ENCODE results near the gene CLRN2.

Gene CLRN2, protein sequence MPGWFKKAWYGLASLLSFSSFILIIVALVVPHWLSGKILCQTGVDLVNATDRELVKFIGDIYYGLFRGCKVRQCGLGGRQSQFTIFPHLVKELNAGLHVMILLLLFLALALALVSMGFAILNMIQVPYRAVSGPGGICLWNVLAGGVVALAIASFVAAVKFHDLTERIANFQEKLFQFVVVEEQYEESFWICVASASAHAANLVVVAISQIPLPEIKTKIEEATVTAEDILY

DNA sequence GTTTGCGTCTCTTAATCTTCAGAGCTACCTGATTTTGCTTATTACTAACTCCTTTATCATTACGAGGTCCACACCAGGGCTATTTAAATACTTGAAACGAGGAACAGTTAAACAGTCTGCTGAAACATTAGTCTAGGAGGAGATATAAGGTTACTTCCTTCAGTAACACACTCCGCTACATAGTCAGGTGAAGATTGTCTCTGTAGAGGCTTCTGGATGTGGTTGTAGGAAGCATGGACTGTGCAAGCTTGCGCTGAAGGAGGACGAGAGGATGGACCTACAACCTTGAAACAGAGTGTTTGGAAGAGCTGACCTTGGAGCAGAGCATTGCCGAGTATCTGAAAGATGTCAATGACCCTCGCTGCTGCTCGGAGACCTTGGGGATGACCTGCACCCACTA lies at the start of gene CLRN2:
CLRN2 (plus strand) TSS at position 301 of the 400 bp plus-strand sequence. CDS start 102 bp downstream, outside the sequence.
- H3K27ac ChIP-seq, result no peak within 1 kb of the TSS
- TF ChIP-seq, protein P1, sequence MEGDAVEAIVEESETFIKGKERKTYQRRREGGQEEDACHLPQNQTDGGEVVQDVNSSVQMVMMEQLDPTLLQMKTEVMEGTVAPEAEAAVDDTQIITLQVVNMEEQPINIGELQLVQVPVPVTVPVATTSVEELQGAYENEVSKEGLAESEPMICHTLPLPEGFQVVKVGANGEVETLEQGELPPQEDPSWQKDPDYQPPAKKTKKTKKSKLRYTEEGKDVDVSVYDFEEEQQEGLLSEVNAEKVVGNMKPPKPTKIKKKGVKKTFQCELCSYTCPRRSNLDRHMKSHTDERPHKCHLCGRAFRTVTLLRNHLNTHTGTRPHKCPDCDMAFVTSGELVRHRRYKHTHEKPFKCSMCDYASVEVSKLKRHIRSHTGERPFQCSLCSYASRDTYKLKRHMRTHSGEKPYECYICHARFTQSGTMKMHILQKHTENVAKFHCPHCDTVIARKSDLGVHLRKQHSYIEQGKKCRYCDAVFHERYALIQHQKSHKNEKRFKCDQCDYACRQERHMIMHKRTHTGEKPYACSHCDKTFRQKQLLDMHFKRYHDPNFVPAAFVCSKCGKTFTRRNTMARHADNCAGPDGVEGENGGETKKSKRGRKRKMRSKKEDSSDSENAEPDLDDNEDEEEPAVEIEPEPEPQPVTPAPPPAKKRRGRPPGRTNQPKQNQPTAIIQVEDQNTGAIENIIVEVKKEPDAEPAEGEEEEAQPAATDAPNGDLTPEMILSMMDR (conservative IDR thresholded peaks at IDR 0.05), result no peak
- no peak for TF ChIP-seq ZFX (IDR thresholded peaks at IDR 0.05)

DNA sequence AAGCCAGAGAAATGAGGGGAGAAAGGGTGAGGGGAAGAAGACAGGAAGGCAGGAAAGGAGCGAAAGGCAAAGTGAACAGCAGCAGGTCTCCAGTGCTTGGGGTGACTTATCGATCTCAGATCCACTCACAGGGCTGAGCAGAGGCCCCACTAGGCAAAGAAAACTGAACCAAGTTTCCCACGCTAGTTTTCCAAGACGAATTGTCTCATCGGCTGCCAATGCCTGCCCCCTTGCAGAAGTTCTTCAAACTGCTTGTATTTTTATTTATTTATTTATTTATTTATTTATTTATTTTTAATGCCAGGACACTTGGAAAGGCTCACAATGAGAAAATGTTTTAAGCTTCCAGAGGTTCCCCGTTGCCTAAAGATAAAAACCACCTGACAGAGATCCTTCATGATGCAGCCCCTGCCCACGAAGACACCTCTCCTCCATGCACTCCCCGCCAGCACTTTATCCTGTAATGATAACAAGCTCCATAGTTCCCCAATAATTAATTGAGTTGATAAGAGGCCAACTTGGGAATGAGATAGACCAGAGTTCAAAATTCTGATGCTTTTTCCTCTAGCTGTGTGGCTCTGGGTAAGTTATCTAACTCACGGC lies 46.2 kb upstream of the CLRN2 start:
- H3K27ac ChIP-seq, result no peak overlapping the region
- no peak for TF ChIP-seq ZFX (IDR thresholded peaks at IDR 0.05)
- TF ChIP-seq, protein P1 (conservative IDR thresholded peaks at IDR 0.05), result peak; percentile 57

DNA sequence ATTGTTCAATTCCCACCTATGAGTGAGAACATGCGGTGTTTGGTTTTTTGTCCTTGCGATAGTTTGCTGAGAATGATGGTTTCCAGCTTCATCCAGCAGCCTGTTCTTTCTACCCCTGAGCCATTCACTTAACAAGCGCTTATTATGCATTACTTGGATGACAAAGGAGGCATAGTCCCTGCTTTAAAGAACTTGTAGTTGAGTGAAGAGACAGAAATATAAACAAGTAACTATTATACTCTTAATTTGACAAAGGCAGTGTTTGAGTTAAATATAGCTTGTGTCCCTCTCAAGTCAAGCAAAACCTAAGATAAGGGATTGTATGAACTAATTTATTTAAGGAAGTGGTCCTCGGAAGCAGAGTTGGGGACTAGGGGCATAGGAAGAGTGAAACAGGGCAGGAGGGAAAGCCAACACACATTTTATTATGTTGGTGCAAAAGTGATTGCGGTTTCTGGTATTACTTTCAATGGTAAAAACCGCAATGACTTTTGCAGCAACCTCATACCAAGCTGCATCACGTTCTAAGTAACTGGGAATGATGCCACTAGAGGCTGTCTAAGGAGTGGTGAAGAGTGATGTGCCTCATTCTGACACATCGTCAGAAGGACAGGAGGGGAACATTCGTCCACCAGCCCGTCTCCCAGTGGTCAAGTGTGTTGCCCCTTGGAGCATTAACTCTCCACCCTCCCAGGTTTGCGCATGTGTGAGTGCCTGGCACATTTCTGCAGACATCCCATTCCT lies 44.9 kb upstream of the CLRN2 start:
- TF ChIP-seq, protein P1 (conservative IDR thresholded peaks at IDR 0.05), result no peak
- no peak for TF ChIP-seq ZFX (IDR thresholded peaks at IDR 0.05)
- H3K27ac ChIP-seq, result no peak overlapping the region

DNA sequence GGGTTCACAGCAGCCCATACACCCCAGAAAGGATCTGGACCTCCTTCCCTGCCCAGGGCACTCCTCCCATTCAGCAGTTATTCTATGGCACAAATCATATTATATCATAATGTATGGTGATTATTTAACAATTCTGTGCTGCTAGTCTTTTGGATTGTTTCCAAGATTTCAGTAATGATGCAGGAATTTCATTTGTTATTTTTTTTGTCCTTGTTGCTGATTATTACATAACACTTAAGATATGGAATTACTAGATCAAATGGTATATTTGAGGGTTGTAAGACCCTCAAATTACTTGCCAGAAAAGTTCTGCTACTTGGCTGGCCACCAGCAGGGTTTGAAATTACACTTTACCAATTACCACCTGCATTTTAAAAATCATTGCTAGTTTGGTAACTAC lies 39.5 kb upstream of the CLRN2 start:
- H3K27ac ChIP-seq, result no peak overlapping the region
- no peak for TF ChIP-seq ZFX (IDR thresholded peaks at IDR 0.05)
- TF ChIP-seq, protein P1 (conservative IDR thresholded peaks at IDR 0.05), result no peak

DNA sequence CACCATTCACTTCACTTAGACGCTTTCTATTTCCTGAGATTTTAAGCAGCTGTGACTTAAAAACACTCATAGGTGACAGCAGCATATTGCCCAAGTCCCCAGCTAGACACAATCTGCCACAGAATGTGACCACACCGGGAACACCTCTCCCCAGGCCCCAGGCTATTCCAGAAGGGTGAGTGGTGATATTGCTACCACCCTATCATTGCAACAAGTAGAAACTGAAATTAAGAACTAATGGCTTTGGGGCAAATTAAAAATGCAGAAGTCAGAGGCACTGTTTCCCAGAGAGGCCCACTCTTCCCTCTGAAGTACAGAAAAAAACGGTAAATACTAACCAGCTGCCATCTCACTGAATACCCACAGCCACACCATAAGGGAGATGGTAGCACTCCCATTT lies 38.1 kb upstream of the CLRN2 start:
- TF ChIP-seq, protein P1 (conservative IDR thresholded peaks at IDR 0.05), result no peak
- TF ChIP-seq ZFX (IDR thresholded peaks at IDR 0.05), result no peak
- no peak overlapping the region for H3K27ac ChIP-seq

DNA sequence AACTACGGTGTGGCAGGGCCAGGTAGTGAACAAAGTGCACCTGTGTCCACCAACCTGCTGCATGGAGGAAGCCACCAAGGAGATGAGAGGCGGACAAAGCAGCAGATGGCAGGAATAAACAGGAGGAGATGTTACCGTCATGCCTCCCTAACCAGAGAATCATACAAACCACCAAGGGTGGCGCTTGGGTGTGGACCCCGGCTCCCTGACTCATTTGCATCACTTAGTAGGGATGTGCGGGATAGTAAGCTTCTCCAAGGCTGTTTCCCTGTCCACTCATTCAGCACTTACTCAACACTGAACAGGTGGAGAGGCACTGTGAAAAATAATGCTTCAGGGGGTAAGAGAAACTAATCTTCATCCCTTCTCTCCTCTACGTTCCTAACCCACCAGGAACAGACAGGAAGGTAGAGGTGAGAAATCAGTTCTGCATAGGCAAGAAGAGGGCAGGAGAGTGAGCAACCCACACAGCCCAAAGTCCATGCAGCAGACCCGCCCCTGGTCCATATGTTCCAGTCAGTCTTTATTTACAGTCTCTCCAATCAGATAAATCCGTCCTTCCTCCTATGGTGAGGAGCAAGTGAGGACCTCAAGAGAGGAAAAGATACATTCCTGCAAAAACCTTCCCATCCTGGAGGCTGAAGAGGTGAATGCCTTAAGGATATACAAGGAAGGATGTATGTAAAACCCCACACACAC lies 37.0 kb upstream of the CLRN2 start:
- no peak overlapping the region for H3K27ac ChIP-seq
- TF ChIP-seq, protein P1 (conservative IDR thresholded peaks at IDR 0.05), result no peak
- TF ChIP-seq ZFX (IDR thresholded peaks at IDR 0.05), result no peak

Measured in C4-2B (cell line).